Measurements from ENCODE around the gene FCN2.

FCN2 gene

DNA sequence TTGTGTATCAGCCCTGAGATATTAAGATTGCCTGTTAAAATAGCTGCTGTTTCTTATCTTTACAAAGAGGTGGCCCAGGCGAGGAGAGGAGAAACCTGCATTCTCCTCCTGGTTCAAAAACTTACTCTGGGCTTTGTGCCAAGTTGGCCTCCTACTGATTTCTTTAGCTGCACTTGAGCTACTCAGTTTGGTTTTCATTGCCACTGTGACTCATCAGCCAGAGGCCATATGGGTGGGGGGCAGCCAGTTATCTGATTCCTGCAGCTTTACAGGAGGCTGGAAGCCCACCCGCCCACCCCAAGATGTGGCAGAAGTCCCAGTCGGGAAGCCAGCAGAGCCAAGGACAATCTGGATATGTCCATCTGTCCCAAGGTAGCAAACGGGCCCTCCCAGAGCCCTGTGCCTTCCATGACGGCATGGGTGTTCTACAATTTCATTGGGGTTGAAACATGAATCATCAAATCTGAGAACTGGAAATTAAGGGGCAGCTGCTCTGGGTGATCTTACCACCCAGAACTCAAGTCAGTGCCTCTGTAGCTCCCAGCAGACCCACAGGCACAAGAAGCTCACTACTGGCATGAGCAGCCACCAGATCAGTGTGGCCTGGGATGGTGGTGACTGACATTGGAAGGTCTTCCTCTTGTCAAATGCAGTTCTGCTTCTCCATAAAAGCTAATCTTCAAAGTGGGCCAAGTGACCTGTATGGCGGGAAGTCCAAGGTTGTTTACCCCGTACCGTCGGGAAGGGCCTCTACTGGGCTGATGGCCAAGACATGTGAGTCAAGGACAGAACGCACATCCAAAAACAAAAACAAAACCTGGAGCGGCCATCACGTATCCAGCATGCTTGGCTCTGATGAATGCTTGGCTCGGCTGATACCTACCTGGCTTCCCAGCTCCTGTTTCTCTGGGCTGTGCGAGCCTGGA is 15.6 kb downstream of the FCN2 start (continued):
- no peak for TF ChIP-seq SCRT1 (tag by site-specific recombination; IDR thresholded peaks at IDR 0.05; ENCODE audit: borderline replicate concordance)
- peak; percentile 56; the same call in 1 of the 2 replicates for TF ChIP-seq YY2 (tag by site-specific recombination; IDR thresholded peaks at IDR 0.05)
- TF ChIP-seq ZNF23 (tag by site-specific recombination; IDR thresholded peaks at IDR 0.05; ENCODE audit: borderline replicate concordance): no peak
- peak; percentile 14; the same call in 1 of the 2 replicates for TF ChIP-seq GLI2 (tag by site-specific recombination; IDR thresholded peaks at IDR 0.05; ENCODE audit: borderline replicate concordance, low read depth)
- TF ChIP-seq PRDM1 (tag by site-specific recombination; IDR thresholded peaks at IDR 0.05): peak; percentile 64
- TF ChIP-seq ZFHX2 (tag by site-specific recombination; conservative IDR thresholded peaks at IDR 0.05): peak; percentile 53; the same call in 1 of the 2 replicates
- peak; percentile 48; the same call in 1 of the 2 replicates for TF ChIP-seq ZIC2 (tag by site-specific recombination; IDR thresholded peaks at IDR 0.05)
- TF ChIP-seq, protein P1, sequence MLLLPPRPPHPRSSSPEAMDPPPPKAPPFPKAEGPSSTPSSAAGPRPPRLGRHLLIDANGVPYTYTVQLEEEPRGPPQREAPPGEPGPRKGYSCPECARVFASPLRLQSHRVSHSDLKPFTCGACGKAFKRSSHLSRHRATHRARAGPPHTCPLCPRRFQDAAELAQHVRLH (tag by site-specific recombination; IDR thresholded peaks at IDR 0.05): peak; percentile 50; the same call in 1 of the 2 replicates
- no peak for TF ChIP-seq ZNF140 (tag by site-specific recombination; IDR thresholded peaks at IDR 0.05)
- TF ChIP-seq, protein P2, sequence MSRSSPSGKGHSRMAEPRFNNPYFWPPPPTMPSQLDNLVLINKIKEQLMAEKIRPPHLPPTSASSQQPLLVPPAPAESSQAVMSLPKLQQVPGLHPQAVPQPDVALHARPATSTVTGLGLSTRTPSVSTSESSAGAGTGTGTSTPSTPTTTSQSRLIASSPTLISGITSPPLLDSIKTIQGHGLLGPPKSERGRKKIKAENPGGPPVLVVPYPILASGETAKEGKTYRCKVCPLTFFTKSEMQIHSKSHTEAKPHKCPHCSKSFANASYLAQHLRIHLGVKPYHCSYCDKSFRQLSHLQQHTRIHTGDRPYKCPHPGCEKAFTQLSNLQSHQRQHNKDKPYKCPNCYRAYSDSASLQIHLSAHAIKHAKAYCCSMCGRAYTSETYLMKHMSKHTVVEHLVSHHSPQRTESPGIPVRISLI (tag by site-specific recombination; IDR thresholded peaks at IDR 0.05): no peak

DNA sequence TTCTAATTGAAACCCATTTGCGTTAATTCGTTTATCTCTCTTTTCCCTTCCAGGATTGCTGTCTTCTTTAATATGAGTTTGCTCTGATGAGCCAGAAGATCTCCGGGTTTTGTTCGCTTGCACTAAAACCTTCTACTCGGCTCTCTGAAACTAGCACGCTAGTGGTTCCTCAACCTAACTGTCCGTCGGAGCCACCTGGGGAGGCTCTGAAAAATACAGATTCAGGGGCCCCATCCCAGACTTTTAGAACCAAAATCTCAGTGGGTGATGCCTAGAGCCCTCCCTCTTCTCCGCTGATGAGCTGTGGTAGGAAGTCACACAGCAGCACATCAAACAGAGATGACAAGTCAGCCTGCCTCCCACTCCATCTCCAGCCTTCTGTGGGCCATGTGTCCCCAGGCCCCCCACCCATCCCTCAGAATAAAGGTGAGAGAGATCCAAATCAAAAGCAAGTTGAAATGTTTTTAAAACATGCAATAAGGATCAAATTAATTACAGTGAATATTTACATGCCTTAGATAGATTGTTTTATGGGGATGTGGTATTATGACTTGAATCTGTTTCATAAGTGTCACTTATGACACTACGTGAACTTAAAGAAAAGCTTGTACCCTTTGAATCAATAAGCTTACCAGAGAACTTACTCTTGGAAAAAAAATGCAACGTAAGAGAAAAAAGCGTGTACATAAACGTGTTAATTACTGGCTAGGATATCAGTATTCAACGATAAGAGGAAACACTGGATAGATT is 16.4 kb downstream of the FCN2 start:
- H3K4me1 ChIP-seq (ENCODE audit: control insufficient read depth, insufficient read depth, low read length): peaks cover 16% of the 10 kb centered on the region
- 0 out of 2 replicates have a peak, but pooled peaks have one; percentile 23 for TF ChIP-seq ZFHX2 (tag by site-specific recombination; conservative IDR thresholded peaks at IDR 0.05)
- no peak for TF ChIP-seq ZNF48 (tag by site-specific recombination; IDR thresholded peaks at IDR 0.05)
- TF ChIP-seq, protein P3, sequence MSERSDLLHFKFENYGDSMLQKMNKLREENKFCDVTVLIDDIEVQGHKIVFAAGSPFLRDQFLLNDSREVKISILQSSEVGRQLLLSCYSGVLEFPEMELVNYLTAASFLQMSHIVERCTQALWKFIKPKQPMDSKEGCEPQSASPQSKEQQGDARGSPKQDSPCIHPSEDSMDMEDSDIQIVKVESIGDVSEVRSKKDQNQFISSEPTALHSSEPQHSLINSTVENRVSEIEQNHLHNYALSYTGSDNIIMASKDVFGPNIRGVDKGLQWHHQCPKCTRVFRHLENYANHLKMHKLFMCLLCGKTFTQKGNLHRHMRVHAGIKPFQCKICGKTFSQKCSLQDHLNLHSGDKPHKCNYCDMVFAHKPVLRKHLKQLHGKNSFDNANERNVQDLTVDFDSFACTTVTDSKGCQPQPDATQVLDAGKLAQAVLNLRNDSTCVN (tag by site-specific recombination; optimal IDR thresholded peaks at IDR 0.05): peak; percentile 14
- TF ChIP-seq ZEB2 (tag by site-specific recombination; IDR thresholded peaks at IDR 0.05): no peak
- no peak for TF ChIP-seq ZNF24 (tag by site-specific recombination; IDR thresholded peaks at IDR 0.05)
- TF ChIP-seq ZNF830 (tag by site-specific recombination; IDR thresholded peaks at IDR 0.05; ENCODE audit: low read depth): no peak
- peak; percentile 80; the same call in 1 of the 2 replicates for TF ChIP-seq ZBTB20 (tag by site-specific recombination; IDR thresholded peaks at IDR 0.05)
- TF ChIP-seq ZNF658 (tag by site-specific recombination; IDR thresholded peaks at IDR 0.05): no peak
- no peak overlapping the region for H3K4me3 ChIP-seq (ENCODE audit: low read depth, low read length)
- ChIA-PET POLR2A (interaction anchor here (0.9 to 1.5 kb wide), 2 partner anchors 10 to 194 kb away, joined by 3 to 5 read pairs; no protein-coding TSS in a partner anchor), CTCF (interaction anchor here (0.7 to 4.4 kb wide), 5 partner anchors 14 to 448 kb away, joined by 3 to 18 read pairs (median 6); no protein-coding TSS in a partner anchor)
- no peaks in the 10 kb centered on the region; the same call in 1 of the 2 replicates for H3K9me3 ChIP-seq (ENCODE audit: control insufficient read depth, insufficient read depth, low read depth, low read length)
- H3K36me3 ChIP-seq (ENCODE audit: control insufficient read depth in 2 of 2, insufficient read depth in 1 of 2, low read length in 2 of 2): no peaks in the 10 kb centered on the region
- peak overlapping the region; percentile 94 for H3K27ac ChIP-seq (ENCODE audit: extremely low read depth, low read depth, low read length)

DNA sequence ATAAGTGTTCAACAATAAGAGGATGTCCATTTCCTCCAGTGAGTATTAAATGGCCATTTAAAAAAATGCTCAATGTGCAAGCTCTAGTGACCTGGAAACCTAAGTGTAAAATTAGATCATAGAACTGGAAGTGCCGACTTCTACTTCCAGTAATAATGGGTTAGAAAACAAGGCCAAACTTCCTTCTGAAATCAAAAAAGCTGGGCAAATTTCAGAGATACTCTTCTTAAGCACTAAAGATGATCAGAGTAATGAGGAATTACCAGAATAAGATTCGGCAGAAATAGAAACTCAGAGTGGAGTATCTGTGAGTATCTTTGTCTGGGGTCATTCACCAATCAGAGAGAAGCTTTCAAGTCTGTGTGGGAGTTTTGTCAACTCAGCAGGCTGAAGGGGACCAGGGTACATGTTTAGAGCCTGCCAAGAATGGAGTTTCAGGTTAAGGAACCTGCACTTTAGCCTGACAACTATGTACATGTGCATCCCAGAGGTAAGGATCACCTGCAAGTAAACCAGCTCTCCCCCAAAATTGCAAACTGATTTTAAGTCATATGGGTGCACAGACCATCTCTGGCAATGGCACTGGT is 17.1 kb downstream of the FCN2 start:
- Histone ChIP-seq H3K36me3 (ENCODE audit: control insufficient read depth in 2 of 2, insufficient read depth in 1 of 2, low read length in 2 of 2) (no peaks in the 10 kb centered on the region), H3K27ac (ENCODE audit: extremely low read depth, low read depth, low read length) (no peak overlapping the region), H3K9me3 (ENCODE audit: control insufficient read depth, insufficient read depth, low read depth, low read length) (no peaks in the 10 kb centered on the region; the same call in 1 of the 2 replicates), H3K4me1 (ENCODE audit: control insufficient read depth, insufficient read depth, low read length) (peaks cover 16% of the 10 kb centered on the region), H3K4me3 (ENCODE audit: low read depth, low read length) (no peak overlapping the region)
- ChIA-PET CTCF (interaction anchor here (0.6 to 4.4 kb wide), 4 partner anchors 18 to 119 kb away, joined by 3 to 18 read pairs (median 4); no protein-coding TSS in a partner anchor), POLR2A (no interaction called here)
- TF ChIP-seq, protein P4, sequence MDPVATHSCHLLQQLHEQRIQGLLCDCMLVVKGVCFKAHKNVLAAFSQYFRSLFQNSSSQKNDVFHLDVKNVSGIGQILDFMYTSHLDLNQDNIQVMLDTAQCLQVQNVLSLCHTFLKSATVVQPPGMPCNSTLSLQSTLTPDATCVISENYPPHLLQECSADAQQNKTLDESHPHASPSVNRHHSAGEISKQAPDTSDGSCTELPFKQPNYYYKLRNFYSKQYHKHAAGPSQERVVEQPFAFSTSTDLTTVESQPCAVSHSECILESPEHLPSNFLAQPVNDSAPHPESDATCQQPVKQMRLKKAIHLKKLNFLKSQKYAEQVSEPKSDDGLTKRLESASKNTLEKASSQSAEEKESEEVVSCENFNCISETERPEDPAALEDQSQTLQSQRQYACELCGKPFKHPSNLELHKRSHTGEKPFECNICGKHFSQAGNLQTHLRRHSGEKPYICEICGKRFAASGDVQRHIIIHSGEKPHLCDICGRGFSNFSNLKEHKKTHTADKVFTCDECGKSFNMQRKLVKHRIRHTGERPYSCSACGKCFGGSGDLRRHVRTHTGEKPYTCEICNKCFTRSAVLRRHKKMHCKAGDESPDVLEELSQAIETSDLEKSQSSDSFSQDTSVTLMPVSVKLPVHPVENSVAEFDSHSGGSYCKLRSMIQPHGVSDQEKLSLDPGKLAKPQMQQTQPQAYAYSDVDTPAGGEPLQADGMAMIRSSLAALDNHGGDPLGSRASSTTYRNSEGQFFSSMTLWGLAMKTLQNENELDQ (tag by site-specific recombination; IDR thresholded peaks at IDR 0.05; ENCODE audit: low read depth): no peak
- TF ChIP-seq ZNF596 (tag by site-specific recombination; IDR thresholded peaks at IDR 0.05) (no peak), ZNF624 (tag by site-specific recombination; IDR thresholded peaks at IDR 0.05) (no peak), EGR2 (tag by site-specific recombination; IDR thresholded peaks at IDR 0.05; ENCODE audit: low read depth) (no peak), ZNF600 (tag by site-specific recombination; IDR thresholded peaks at IDR 0.05) (no peak)
- TF ChIP-seq, protein P5, sequence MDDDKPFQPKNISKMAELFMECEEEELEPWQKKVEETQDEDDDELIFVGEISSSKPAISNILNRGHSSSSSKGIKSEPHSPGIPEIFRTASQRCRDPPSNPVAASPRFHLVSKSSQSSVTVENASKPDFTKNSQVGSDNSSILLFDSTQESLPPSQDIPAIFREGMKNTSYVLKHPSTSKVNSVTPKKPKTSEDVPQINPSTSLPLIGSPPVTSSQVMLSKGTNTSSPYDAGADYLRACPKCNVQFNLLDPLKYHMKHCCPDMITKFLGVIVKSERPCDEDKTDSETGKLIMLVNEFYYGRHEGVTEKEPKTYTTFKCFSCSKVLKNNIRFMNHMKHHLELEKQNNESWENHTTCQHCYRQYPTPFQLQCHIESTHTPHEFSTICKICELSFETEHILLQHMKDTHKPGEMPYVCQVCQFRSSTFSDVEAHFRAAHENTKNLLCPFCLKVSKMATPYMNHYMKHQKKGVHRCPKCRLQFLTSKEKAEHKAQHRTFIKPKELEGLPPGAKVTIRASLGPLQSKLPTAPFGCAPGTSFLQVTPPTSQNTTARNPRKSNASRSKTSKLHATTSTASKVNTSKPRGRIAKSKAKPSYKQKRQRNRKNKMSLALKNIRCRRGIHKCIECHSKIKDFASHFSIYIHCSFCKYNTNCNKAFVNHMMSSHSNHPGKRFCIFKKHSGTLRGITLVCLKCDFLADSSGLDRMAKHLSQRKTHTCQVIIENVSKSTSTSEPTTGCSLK (tag by site-specific recombination; IDR thresholded peaks at IDR 0.05): no peak

Data from HEK293 (cell line).